Fibroblast of pulmonary artery (primary cell): Measurements from ENCODE around the gene POM121L2.

Experiments
- DNase-seq: peaks from one replicate; pipeline ENCODE4 v3.0.0-alpha.2; 2010; ENCODE audit warnings: low read depth
- H3K4me3 ChIP-seq: replicated peaks from 2 replicates; pipeline ENCODE4 v1.5.1; 2011; ENCODE audit warnings: low read depth, mild to moderate bottlenecking, control low read depth, low read length, moderate library complexity
- TF ChIP-seq, protein P1 (sequence below): IDR thresholded peaks from 2 replicates; pipeline ENCODE4 v1.5.1; 2011; ENCODE audit warnings: mild to moderate bottlenecking, control low read depth, low read length, inconsistent platforms; ENCODE audit errors: missing control alignments

The POM121L2 gene

GRCh38 chr6:27312950-27313271, 838 bp upstream of the POM121L2 start:
- peak overlapping the region; percentile 59 for H3K4me3 ChIP-seq
- DNase-seq = no peak
- TF ChIP-seq, protein P1, sequence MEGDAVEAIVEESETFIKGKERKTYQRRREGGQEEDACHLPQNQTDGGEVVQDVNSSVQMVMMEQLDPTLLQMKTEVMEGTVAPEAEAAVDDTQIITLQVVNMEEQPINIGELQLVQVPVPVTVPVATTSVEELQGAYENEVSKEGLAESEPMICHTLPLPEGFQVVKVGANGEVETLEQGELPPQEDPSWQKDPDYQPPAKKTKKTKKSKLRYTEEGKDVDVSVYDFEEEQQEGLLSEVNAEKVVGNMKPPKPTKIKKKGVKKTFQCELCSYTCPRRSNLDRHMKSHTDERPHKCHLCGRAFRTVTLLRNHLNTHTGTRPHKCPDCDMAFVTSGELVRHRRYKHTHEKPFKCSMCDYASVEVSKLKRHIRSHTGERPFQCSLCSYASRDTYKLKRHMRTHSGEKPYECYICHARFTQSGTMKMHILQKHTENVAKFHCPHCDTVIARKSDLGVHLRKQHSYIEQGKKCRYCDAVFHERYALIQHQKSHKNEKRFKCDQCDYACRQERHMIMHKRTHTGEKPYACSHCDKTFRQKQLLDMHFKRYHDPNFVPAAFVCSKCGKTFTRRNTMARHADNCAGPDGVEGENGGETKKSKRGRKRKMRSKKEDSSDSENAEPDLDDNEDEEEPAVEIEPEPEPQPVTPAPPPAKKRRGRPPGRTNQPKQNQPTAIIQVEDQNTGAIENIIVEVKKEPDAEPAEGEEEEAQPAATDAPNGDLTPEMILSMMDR = no peak

DNA sequence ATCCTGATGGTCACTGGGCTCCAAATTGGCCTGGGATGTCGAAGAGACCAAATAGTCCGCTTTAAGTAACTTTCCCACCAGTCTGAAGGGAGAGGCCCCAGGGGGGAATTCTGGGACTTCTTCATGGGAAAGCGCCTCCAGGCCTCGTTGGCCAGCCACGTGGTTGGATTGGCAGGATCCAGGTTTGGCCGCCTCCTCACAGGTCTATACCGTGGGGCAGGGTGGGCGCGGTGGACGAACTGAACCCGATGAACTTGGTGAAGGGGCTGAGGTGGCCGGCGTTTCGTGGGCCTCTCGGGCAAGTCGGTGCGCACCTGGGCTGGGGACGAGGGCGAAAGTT, 297 bp downstream of the POM121L2 start:
- TF ChIP-seq, protein P1 = no peak
- peak overlapping the region; percentile 59 for H3K4me3 ChIP-seq
- no peak for DNase-seq

GRCh38 chr6:27303613-27304272, 8.3 kb downstream of the POM121L2 start:
- DNase-seq = no peak
- no peak overlapping the region for H3K4me3 ChIP-seq
- TF ChIP-seq, protein P1 = no peak

GRCh38 chr6:27297857-27298730, 14.0 kb downstream of the POM121L2 start:
- H3K4me3 ChIP-seq = peak overlapping the region; percentile 32
- peak; percentile 55 for DNase-seq
- TF ChIP-seq, protein P1 = no peak

DNA sequence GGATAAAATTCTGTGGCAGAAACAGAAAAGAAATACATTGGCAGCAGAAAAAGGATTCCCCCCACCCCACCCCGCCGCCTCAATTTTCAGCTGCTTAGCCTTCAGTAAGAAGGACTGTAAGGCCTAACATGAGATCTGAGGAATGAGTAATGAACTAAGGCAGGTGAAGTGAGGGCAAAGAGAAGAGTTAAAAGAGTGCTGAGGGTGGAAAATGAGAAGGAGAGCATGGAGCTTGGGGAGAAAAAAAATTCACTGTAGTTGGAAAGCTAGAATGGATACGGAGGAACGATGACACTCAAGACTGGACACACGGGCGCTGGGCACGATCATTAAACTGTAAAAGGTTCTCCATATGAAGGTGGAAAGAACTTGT, 14.6 kb downstream of the POM121L2 start:
- no peak for DNase-seq
- H3K4me3 ChIP-seq = peak overlapping the region; percentile 32
- TF ChIP-seq, protein P1 = no peak

GRCh38 chr6:27296106-27296783, 15.8 kb downstream of the POM121L2 start:
- TF ChIP-seq, protein P1 = no peak
- peak overlapping the region; percentile 57 for H3K4me3 ChIP-seq
- DNase-seq = peak; percentile 61
